GM23338 (cell line): ENCODE results near the gene GTF2H1. TPM values are rescaled to one million over a fixed set of nuclear protein-coding genes. Genes with fewer than 3 reads are reported as not detected.

Source experiments
- ATAC-seq: fragments of 200-7000 bp; cut with Tn5 transposase; 3 replicates; pipeline ENCODE4 v1.9.1; 2020
- DNase-seq: peaks from one replicate; pipeline ENCODE4 v3.0.0-alpha.2; 2015; ENCODE audit warnings: low spot score
- H2AFZ ChIP-seq: fragments of 200-600 bp; sonication (generic); 2 replicates; pipeline ENCODE4 v1.8.0; 2016; ENCODE audit warnings: antibody characterized with exemption, mild to moderate bottlenecking, moderate library complexity
- H3F3A ChIP-seq: fragments of 200-600 bp; sonication (generic); replicated peaks from 2 replicates; pipeline ENCODE4 v1.8.0; 2017; ENCODE audit warnings: antibody characterized with exemption, mixed run types, low read depth
- H3K27ac ChIP-seq: fragments of 200-600 bp; sonication (generic); 2 replicates; pipeline ENCODE4 v1.6.1; 2016; ENCODE audit warnings: low read depth
- H3K27me3 ChIP-seq: fragments of 200-600 bp; sonication (generic); 2 replicates; pipeline ENCODE4 v1.8.0; 2016; ENCODE audit warnings: mild to moderate bottlenecking, mixed run types, moderate library complexity; ENCODE audit not compliant: insufficient read depth
- H3K36me3 ChIP-seq: fragments of 200-600 bp; sonication (generic); 2 replicates; pipeline ENCODE4 v1.8.0; 2016; ENCODE audit warnings: mild to moderate bottlenecking; ENCODE audit not compliant: insufficient read depth
- H3K4me1 ChIP-seq: fragments of 200-600 bp; sonication (generic); 2 replicates; pipeline ENCODE4 v1.8.0; 2016; ENCODE audit warnings: mild to moderate bottlenecking, moderate library complexity; ENCODE audit not compliant: insufficient read depth
- H3K4me2 ChIP-seq: fragments of 200-600 bp; sonication (generic); 2 replicates; pipeline ENCODE4 v1.7.1; 2017; ENCODE audit warnings: mixed run types
- H3K4me3 ChIP-seq: fragments of 200-600 bp; sonication (generic); 2 replicates; pipeline ENCODE4 v1.6.1; 2016; ENCODE audit warnings: mixed run types
- H3K79me2 ChIP-seq: fragments of 200-600 bp; sonication (generic); replicated peaks from 2 replicates; pipeline ENCODE4 v1.8.0; 2017; ENCODE audit warnings: mild to moderate bottlenecking; ENCODE audit not compliant: insufficient read depth
- H3K9me2 ChIP-seq: fragments of 200-600 bp; sonication (generic); 2 replicates; pipeline ENCODE4 v1.8.0; 2017; ENCODE audit not compliant: insufficient read depth
- H4K20me1 ChIP-seq: fragments of 200-600 bp; sonication (generic); replicated peaks from 2 replicates; pipeline ENCODE4 v1.8.0; 2017; ENCODE audit warnings: mild to moderate bottlenecking; ENCODE audit not compliant: insufficient read depth
- H3K27ac Mint-ChIP-seq: 2 replicates; pipeline ENCODE4 v1.8.0; 2020; ENCODE audit warnings: inconsistent platforms, mild to moderate bottlenecking, moderate library complexity, mixed read lengths
- H3K27me3 Mint-ChIP-seq: 3 replicates; pipeline ENCODE4 v1.8.0; 2022; ENCODE audit warnings: low read depth, mild to moderate bottlenecking, moderate library complexity, mixed read lengths, inconsistent platforms; ENCODE audit not compliant: insufficient read depth, poor library complexity
- H3K36me3 Mint-ChIP-seq: 3 replicates; pipeline ENCODE4 v1.8.0; 2021; ENCODE audit warnings: low read depth, mild to moderate bottlenecking, inconsistent platforms, moderate library complexity, mixed read lengths
- H3K4me1 Mint-ChIP-seq: 3 replicates; pipeline ENCODE4 v1.8.0; 2020; ENCODE audit warnings: mild to moderate bottlenecking, inconsistent platforms, mixed read lengths
- H3K4me3 Mint-ChIP-seq: 3 replicates; pipeline ENCODE4 v1.8.0; 2021; ENCODE audit warnings: moderate library complexity, mild to moderate bottlenecking, inconsistent platforms, mixed read lengths
- H3K9me3 Mint-ChIP-seq: 3 replicates; pipeline ENCODE4 v1.8.0; 2020; ENCODE audit warnings: moderate library complexity, mild to moderate bottlenecking, inconsistent platforms, mixed read lengths
- CREB1 ChIP-seq: fragments of 250-450 bp; sonication (Bioruptor Pico); IDR thresholded peaks from 2 replicates; pipeline ENCODE4 v1.5.0; 2020; ENCODE audit warnings: low read depth, mild to moderate bottlenecking, moderate library complexity
- EZH2phosphoT487 ChIP-seq: fragments of 200-600 bp; sonication (generic); IDR thresholded peaks from one replicate; pipeline ENCODE4 v1.8.1; 2018; ENCODE audit warnings: antibody characterized with exemption; ENCODE audit not compliant: unreplicated experiment
- JUNB ChIP-seq: IDR thresholded peaks from one replicate; pipeline ENCODE4 v1.6.1; 2016; ENCODE audit warnings: antibody characterized with exemption; ENCODE audit not compliant: unreplicated experiment
- NANOG ChIP-seq: IDR thresholded peaks from 2 replicates; pipeline ENCODE4 v1.6.1; 2016; ENCODE audit warnings: antibody characterized with exemption, borderline replicate concordance
- POLR2AphosphoS5 ChIP-seq: IDR thresholded peaks from 2 replicates; pipeline ENCODE4 v1.6.1; 2016; ENCODE audit warnings: antibody characterized with exemption, low read depth
- STAT1 ChIP-seq: IDR thresholded peaks from one replicate; pipeline ENCODE4 v1.6.1; 2016; ENCODE audit warnings: antibody characterized with exemption; ENCODE audit not compliant: unreplicated experiment
- ZNF114 ChIP-seq: fragments of 250-450 bp; sonication (Bioruptor Pico); IDR thresholded peaks from 2 replicates; pipeline ENCODE4 v1.5.0; 2020; ENCODE audit warnings: mild to moderate bottlenecking, moderate library complexity
- ZNF331 ChIP-seq: fragments of 250-450 bp; sonication (Bioruptor Pico); IDR thresholded peaks from 2 replicates; pipeline ENCODE4 v1.5.0; 2020; ENCODE audit warnings: low read depth, mild to moderate bottlenecking, moderate library complexity
- polyA plus RNA-seq: library from polyadenylated mRNA; unstranded; fragments of >200 nt; fragmentation: Nextera tagmentation; extraction: Ambion mirVana; gene quantifications from 2 replicates; pipeline ENCODE4 v1.2.1, GENCODE V29; 2016
- total RNA-seq: library from RNA; depleted of rRNA; stranded (reverse); fragments of >200 nt; shearing (Covaris generic); gene quantifications from 2 replicates; pipeline ENCODE4 v1.2.3, GENCODE V29; 2014
- TF ChIP-seq, protein P1 (sequence below), 2 experiments: fragments of 200-600 bp in 1 of 2; sonication (generic) in 1 of 2; conservative IDR thresholded peaks; 2 replicates each; pipeline versions ENCODE4 v1.5.1 to v1.6.1; 2016 to 2017; ENCODE audit warnings: antibody characterized with exemption in 2 of 2, low read depth in 2 of 2, mild to moderate bottlenecking in 2 of 2, moderate library complexity in 1 of 2
- TF ChIP-seq, protein P2 (sequence below): IDR thresholded peaks from 2 replicates; pipeline ENCODE4 v1.6.1; 2016; ENCODE audit warnings: antibody characterized with exemption
- TF ChIP-seq, protein P3 (sequence below): fragments of 250-450 bp; sonication (Bioruptor Pico); IDR thresholded peaks from 2 replicates; pipeline ENCODE4 v1.5.0; 2020; ENCODE audit warnings: mild to moderate bottlenecking, moderate library complexity

GTF2H1 gene
- total and polyA plus RNA-seq, 2 experiments from 2014 or later, result 16.5 to 43.6 TPM

DNA sequence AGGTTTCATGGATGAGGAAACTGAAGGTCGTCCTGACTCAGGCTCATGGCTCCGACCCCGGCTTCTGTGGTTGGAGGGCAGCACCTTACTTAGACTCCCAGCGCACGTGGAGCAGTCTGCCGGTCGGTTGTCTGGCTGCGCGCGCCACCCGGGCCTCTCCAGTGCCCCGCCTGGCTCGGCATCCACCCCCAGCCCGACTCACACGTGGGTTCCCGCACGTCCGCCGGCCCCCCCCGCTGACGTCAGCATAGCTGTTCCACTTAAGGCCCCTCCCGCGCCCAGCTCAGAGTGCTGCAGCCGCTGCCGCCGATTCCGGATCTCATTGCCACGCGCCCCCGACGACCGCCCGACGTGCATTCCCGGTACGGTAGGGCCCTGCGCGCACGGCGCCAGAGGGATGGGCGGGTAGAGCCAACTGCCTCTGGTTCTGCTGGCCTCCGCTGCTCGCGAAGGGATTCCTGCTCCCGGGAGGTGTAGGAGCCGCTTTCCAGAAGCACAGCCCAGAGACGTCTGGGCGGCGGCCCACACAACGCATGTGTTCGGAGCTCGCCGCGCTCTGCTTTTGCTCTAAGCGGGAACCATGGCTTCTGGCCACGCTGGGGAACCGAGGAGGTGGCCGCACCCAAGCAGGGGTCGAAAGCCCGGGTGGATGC is 72.0 kb downstream of the GTF2H1 start, which contains the start of gene LDHA:
LDHA (plus strand) TSS at position 289 of the 653 bp plus-strand sequence. CDS start 2,280 bp downstream, outside the sequence.
- Histone ChIP-seq H3K4me2 (peak within 1 kb of the TSS; percentile 96), H2AFZ (peak within 1 kb of the TSS; percentile 97), H3K27ac (peak within 1 kb of the TSS; percentile 85), H3K4me3 (peak within 1 kb of the TSS; percentile 69), H3F3A (peaks cover 8% of the 10 kb centered on the region), H3K79me2 (peaks cover 39% of the 10 kb centered on the region), H3K9me2 (no peaks in the 10 kb centered on the region), H4K20me1 (0 out of 2 replicates have a peak, but pooled peaks cover 5% of the 10 kb centered on the region), H3K27me3 (peaks cover 9% of the 10 kb centered on the region), H3K4me1 (peaks cover 5% of the 10 kb centered on the region), H3K36me3 (peaks cover 23% of the 10 kb centered on the region)
- H3K4me1 Mint-ChIP-seq, result peaks cover 12% of the 10 kb centered on the region
- DNase-seq, result peak; percentile 88
- peak within 1 kb of the TSS; percentile 87 for H3K27ac Mint-ChIP-seq
- ATAC-seq, result peak; percentile 64
- no peaks in the 10 kb centered on the region for H3K9me3 Mint-ChIP-seq
- H3K27me3 Mint-ChIP-seq, result peaks cover 25% of the 10 kb centered on the region
- H3K36me3 Mint-ChIP-seq, result peaks cover 32% of the 10 kb centered on the region
- no peak for TF ChIP-seq JUNB
- TF ChIP-seq ZNF114 (CRISPR knock-in tag), result no peak
- peak; percentile 93 for TF ChIP-seq CREB1 (CRISPR knock-in tag)
- no peak for TF ChIP-seq ZNF331 (CRISPR knock-in tag)
- TF ChIP-seq, protein P1, sequence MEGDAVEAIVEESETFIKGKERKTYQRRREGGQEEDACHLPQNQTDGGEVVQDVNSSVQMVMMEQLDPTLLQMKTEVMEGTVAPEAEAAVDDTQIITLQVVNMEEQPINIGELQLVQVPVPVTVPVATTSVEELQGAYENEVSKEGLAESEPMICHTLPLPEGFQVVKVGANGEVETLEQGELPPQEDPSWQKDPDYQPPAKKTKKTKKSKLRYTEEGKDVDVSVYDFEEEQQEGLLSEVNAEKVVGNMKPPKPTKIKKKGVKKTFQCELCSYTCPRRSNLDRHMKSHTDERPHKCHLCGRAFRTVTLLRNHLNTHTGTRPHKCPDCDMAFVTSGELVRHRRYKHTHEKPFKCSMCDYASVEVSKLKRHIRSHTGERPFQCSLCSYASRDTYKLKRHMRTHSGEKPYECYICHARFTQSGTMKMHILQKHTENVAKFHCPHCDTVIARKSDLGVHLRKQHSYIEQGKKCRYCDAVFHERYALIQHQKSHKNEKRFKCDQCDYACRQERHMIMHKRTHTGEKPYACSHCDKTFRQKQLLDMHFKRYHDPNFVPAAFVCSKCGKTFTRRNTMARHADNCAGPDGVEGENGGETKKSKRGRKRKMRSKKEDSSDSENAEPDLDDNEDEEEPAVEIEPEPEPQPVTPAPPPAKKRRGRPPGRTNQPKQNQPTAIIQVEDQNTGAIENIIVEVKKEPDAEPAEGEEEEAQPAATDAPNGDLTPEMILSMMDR (conservative IDR thresholded peaks at IDR 0.05; ENCODE audit: low read depth in 2 of 2), result no peak
- peak; percentile 91 for TF ChIP-seq POLR2AphosphoS5
- H3K4me3 Mint-ChIP-seq, result peak within 1 kb of the TSS; percentile 98

DNA sequence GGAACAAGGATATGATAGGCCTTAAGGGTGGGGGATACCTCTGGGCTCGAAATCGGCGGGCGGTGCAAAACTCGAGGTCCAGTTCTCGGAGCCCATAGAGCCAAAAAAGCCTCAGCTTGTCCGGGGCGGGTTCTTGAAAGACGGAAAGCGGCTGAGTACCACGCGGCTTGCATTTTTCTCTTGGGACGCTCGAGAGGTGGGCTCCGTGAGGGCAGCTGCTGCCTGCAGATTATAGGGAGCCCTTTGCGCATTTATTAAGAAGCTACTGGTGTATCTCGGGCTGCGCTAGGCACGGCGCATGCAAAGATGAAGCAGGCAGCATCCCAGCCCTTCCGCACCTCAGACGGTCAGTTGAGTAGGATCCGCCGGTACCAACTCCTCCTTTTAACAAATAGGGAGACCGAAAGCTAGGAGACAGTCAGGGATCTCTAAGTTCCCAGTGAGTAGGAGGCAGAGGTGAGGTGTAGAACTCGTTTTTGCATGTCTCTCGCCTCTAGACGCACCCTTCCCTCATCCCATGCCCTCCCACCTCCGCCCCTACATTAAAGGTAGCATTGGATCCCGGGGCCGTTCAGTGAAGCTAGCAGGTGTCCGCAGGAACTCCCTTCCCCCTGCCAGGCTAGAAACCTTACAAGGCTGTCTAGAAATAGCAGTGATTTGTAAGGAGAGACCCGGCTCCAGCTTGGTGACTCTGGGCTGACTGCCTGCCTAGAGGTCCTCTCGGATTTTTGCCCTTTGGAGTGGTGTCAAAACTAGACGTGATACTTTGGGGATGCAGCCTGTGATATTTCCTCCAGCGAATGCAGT is 72.8 kb downstream of the GTF2H1 start:
- Histone ChIP-seq H3K79me2 (peaks cover 39% of the 10 kb centered on the region), H3K27me3 (peaks cover 9% of the 10 kb centered on the region), H3K9me2 (no peaks in the 10 kb centered on the region), H2AFZ (peak overlapping the region; percentile 97), H3K4me2 (peak overlapping the region; percentile 96), H3K27ac (peak overlapping the region; percentile 85), H4K20me1 (0 out of 2 replicates have a peak, but pooled peaks cover 6% of the 10 kb centered on the region), H3F3A (peaks cover 8% of the 10 kb centered on the region), H3K36me3 (peaks cover 30% of the 10 kb centered on the region), H3K4me1 (peaks cover 5% of the 10 kb centered on the region), H3K4me3 (peak overlapping the region; percentile 69)
- H3K9me3 Mint-ChIP-seq, result no peaks in the 10 kb centered on the region
- peak overlapping the region; percentile 98 for H3K4me3 Mint-ChIP-seq
- peaks cover 40% of the 10 kb centered on the region for H3K36me3 Mint-ChIP-seq
- peak overlapping the region; percentile 87 for H3K27ac Mint-ChIP-seq
- ATAC-seq, result peak; percentile 14
- peaks cover 25% of the 10 kb centered on the region for H3K27me3 Mint-ChIP-seq
- peaks cover 12% of the 10 kb centered on the region for H3K4me1 Mint-ChIP-seq
- DNase-seq, result peak; percentile 40
- TF ChIP-seq ZNF114 (CRISPR knock-in tag) (no peak), STAT1 (no peak), NANOG (no peak), EZH2phosphoT487 (no peak), JUNB (no peak)
- TF ChIP-seq, protein P2, sequence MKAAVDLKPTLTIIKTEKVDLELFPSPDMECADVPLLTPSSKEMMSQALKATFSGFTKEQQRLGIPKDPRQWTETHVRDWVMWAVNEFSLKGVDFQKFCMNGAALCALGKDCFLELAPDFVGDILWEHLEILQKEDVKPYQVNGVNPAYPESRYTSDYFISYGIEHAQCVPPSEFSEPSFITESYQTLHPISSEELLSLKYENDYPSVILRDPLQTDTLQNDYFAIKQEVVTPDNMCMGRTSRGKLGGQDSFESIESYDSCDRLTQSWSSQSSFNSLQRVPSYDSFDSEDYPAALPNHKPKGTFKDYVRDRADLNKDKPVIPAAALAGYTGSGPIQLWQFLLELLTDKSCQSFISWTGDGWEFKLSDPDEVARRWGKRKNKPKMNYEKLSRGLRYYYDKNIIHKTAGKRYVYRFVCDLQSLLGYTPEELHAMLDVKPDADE, result no peak
- TF ChIP-seq, protein P3, sequence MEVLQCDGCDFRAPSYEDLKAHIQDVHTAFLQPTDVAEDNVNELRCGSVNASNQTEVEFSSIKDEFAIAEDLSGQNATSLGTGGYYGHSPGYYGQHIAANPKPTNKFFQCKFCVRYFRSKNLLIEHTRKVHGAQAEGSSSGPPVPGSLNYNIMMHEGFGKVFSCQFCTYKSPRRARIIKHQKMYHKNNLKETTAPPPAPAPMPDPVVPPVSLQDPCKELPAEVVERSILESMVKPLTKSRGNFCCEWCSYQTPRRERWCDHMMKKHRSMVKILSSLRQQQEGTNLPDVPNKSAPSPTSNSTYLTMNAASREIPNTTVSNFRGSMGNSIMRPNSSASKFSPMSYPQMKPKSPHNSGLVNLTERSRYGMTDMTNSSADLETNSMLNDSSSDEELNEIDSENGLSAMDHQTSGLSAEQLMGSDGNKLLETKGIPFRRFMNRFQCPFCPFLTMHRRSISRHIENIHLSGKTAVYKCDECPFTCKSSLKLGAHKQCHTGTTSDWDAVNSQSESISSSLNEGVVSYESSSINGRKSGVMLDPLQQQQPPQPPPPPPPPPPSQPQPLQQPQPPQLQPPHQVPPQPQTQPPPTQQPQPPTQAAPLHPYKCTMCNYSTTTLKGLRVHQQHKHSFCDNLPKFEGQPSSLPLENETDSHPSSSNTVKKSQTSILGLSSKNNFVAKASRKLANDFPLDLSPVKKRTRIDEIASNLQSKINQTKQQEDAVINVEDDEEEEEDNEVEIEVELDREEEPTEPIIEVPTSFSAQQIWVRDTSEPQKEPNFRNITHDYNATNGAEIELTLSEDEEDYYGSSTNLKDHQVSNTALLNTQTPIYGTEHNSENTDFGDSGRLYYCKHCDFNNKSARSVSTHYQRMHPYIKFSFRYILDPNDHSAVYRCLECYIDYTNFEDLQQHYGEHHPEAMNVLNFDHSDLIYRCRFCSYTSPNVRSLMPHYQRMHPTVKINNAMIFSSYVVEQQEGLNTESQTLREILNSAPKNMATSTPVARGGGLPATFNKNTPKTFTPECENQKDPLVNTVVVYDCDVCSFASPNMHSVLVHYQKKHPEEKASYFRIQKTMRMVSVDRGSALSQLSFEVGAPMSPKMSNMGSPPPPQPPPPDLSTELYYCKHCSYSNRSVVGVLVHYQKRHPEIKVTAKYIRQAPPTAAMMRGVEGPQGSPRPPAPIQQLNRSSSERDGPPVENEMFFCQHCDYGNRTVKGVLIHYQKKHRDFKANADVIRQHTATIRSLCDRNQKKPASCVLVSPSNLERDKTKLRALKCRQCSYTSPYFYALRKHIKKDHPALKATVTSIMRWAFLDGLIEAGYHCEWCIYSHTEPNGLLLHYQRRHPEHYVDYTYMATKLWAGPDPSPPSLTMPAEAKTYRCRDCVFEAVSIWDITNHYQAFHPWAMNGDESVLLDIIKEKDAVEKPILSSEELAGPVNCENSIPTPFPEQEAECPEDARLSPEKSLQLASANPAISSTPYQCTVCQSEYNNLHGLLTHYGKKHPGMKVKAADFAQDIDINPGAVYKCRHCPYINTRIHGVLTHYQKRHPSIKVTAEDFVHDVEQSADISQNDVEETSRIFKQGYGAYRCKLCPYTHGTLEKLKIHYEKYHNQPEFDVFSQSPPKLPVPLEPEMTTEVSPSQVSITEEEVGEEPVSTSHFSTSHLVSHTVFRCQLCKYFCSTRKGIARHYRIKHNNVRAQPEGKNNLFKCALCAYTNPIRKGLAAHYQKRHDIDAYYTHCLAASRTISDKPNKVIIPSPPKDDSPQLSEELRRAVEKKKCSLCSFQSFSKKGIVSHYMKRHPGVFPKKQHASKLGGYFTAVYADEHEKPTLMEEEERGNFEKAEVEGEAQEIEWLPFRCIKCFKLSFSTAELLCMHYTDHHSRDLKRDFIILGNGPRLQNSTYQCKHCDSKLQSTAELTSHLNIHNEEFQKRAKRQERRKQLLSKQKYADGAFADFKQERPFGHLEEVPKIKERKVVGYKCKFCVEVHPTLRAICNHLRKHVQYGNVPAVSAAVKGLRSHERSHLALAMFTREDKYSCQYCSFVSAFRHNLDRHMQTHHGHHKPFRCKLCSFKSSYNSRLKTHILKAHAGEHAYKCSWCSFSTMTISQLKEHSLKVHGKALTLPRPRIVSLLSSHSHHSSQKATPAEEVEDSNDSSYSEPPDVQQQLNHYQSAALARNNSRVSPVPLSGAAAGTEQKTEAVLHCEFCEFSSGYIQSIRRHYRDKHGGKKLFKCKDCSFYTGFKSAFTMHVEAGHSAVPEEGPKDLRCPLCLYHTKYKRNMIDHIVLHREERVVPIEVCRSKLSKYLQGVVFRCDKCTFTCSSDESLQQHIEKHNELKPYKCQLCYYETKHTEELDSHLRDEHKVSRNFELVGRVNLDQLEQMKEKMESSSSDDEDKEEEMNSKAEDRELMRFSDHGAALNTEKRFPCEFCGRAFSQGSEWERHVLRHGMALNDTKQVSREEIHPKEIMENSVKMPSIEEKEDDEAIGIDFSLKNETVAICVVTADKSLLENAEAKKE (CRISPR knock-in tag), result no peak
